GM06990 (cell line): Measurements from ENCODE around the gene NEAT1.

Source experiments
- DNase-seq: peaks from one replicate; pipeline ENCODE4 v3.0.0-alpha.2; 2011; ENCODE audit not compliant: insufficient read length; ENCODE audit errors: extremely low read depth
- H3K27me3 ChIP-seq: replicated peaks from 2 replicates; pipeline ENCODE4 v1.6.0; 2011; ENCODE audit warnings: low read length; ENCODE audit not compliant: control insufficient read depth, insufficient read depth
- H3K36me3 ChIP-seq: 2 replicates; pipeline ENCODE4 v1.5.1; 2011; ENCODE audit warnings: low read length; ENCODE audit not compliant: control insufficient read depth, insufficient read depth
- H3K4me3 ChIP-seq: replicated peaks from 2 replicates; pipeline ENCODE4 v1.5.1; 2011; ENCODE audit warnings: low read depth, mild to moderate bottlenecking, control low read depth, low read length
- TF ChIP-seq, protein P1 (sequence below): IDR thresholded peaks from 2 replicates; pipeline ENCODE4 v1.5.1; 2011; ENCODE audit warnings: low read length, control low read depth, mild to moderate bottlenecking, inconsistent platforms; ENCODE audit not compliant: insufficient read depth, poor library complexity, severe bottlenecking

Gene NEAT1

DNA sequence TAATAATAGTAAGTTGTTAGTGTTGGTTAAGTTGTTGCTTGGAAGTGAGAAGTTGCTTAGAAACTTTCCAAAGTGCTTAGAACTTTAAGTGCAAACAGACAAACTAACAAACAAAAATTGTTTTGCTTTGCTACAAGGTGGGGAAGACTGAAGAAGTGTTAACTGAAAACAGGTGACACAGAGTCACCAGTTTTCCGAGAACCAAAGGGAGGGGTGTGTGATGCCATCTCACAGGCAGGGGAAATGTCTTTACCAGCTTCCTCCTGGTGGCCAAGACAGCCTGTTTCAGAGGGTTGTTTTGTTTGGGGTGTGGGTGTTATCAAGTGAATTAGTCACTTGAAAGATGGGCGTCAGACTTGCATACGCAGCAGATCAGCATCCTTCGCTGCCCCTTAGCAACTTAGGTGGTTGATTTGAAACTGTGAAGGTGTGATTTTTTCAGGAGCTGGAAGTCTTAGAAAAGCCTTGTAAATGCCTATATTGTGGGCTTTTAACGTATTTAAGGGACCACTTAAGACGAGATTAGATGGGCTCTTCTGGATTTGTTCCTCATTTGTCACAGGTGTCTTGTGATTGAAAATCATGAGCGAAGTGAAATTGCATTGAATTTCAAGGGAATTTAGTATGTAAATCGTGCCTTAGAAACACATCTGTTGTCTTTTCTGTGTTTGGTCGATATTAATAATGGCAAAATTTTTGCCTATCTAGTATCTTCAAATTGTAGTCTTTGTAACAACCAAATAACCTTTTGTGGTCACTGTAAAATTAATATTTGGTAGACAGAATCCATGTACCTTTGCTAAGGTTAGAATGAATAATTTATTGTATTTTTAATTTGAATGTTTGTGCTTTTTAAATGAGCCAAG is 2.7 kb downstream of the NEAT1 start:
- DNase-seq: peak; percentile 37

DNA sequence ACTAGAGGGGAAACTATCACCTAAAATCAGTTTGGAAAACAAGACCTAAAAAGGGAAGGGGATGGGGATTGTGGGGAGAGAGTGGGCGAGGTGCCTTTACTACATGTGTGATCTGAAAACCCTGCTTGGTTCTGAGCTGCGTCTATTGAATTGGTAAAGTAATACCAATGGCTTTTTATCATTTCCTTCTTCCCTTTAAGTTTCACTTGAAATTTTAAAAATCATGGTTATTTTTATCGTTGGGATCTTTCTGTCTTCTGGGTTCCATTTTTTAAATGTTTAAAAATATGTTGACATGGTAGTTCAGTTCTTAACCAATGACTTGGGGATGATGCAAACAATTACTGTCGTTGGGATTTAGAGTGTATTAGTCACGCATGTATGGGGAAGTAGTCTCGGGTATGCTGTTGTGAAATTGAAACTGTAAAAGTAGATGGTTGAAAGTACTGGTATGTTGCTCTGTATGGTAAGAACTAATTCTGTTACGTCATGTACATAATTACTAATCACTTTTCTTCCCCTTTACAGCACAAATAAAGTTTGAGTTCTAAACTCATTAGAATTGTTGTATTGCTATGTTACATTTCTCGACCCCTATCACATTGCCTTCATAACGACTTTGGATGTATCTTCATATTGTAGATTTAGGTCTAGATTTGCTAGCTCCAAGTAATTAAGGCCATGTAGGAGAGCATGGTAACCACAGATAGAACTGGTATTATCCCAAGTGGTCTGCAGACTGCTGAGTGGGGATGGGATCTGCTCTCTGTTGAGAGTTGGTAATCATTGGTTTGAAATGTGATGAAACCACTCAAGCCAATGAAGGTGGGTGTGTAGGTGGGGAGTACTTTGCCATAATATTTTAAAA is 3.6 kb downstream of the NEAT1 start:
- no peaks in the 10 kb centered on the region; the same call in 1 of the 2 replicates for H3K36me3 ChIP-seq
- peak overlapping the region; percentile 74 for H3K4me3 ChIP-seq
- no peaks in the 10 kb centered on the region for H3K27me3 ChIP-seq
- DNase-seq: peak; percentile 54
- TF ChIP-seq, protein P1, sequence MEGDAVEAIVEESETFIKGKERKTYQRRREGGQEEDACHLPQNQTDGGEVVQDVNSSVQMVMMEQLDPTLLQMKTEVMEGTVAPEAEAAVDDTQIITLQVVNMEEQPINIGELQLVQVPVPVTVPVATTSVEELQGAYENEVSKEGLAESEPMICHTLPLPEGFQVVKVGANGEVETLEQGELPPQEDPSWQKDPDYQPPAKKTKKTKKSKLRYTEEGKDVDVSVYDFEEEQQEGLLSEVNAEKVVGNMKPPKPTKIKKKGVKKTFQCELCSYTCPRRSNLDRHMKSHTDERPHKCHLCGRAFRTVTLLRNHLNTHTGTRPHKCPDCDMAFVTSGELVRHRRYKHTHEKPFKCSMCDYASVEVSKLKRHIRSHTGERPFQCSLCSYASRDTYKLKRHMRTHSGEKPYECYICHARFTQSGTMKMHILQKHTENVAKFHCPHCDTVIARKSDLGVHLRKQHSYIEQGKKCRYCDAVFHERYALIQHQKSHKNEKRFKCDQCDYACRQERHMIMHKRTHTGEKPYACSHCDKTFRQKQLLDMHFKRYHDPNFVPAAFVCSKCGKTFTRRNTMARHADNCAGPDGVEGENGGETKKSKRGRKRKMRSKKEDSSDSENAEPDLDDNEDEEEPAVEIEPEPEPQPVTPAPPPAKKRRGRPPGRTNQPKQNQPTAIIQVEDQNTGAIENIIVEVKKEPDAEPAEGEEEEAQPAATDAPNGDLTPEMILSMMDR: no peak

More for the DNA sequence above, 2.7 kb downstream of the NEAT1 start:
- Histone ChIP-seq H3K36me3 (no peaks in the 10 kb centered on the region; the same call in 1 of the 2 replicates), H3K27me3 (no peaks in the 10 kb centered on the region), H3K4me3 (peak overlapping the region; percentile 74)
- TF ChIP-seq, protein P1: no peak

DNA sequence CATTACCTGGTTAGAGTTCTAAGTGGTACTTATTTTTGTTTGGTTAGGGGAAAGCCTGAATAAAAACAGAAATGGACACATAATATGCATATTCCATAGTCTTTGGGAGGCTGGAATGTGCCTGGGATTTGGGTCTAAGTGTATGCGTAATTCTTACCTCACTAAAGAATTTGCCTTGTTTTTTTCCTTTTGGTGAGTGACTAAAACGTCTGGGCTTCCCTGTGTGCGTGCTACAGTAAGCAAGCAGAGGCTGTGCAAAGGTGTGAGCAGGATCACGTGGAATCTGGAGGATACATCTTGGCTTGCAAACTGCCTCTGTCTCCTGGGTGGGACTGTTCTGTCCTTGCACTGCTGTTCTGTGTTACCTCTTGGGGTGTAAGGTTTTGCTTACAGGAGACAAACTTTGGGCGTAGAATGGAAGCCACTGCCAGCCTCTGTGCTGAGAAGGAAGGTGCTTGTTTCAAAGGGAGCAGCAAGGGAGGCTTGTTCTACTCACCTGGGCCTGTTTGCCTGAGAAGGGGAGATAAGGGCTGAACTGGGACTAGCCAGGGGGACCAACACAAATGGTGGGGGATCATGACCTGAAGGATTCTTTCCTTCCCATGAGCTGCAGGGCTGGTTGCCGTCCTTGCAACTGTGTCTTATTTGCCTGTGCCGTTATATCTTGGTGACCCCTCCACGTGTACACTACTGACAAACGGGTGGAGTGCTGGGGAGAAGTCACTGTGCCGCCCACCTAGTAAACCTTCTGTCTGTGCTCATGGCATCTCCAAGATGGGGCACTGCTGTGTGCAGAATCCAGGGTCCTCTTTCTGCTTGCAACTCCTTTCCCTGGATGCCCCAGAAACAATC is 4.5 kb downstream of the NEAT1 start:
- Histone ChIP-seq H3K36me3 (no peaks in the 10 kb centered on the region; the same call in 1 of the 2 replicates), H3K27me3 (no peaks in the 10 kb centered on the region), H3K4me3 (peak overlapping the region; percentile 74)
- DNase-seq: peak; percentile 40
- TF ChIP-seq, protein P1: no peak

DNA sequence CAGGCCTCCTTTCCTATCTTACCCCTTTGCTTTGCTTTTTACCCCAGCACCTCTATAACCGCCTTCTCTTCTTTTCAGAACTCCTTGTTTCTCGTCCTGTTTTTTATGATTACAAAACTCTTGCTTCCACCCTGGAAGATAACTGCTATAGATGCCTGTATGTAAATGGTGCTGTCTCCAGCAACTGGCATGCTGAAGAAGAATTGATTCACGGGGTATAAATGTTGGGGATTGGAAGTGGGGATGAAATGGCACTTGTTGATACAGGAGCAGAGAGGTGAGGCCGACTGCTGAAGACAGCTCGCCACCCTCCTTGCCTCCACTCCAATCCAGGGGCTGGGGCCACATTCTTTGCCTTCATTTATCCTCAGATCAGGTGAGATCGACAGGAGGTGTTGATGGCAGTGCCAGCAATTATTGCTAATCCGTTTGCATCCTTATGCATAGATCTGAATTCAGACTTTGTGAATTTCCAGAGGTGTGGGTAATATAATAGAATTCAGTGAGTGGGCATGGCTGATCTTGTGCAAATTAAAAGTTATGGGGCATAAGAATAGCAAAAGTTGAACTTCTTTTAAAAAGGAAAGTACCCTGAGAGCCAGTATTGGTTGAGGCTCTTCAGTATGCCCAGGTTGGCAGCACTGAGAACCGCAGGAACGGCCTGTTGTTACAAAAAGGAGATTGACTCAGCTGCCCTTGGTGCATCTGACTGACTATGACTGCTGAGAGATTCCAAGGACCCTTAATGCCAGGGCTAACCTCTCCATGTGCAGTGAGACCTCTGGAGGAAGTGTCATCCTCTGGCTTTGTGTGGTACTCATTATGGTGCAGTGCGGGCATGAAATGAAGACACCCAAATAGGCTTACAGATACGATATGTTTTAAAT is 5.3 kb downstream of the NEAT1 start:
- DNase-seq: no peak
- TF ChIP-seq, protein P1: no peak
- H3K36me3 ChIP-seq: no peaks in the 10 kb centered on the region; the same call in 1 of the 2 replicates
- peak overlapping the region; percentile 74 for H3K4me3 ChIP-seq
- H3K27me3 ChIP-seq: no peaks in the 10 kb centered on the region
